ENCODE data around the gene RPL10A.

- TF ChIP-seq NFIC (IDR thresholded peaks at IDR 0.05; ENCODE audit: borderline replicate concordance): no peak
- TF ChIP-seq GABPA (IDR thresholded peaks at IDR 0.05; ENCODE audit: low read depth): no peak
- TF ChIP-seq, protein P1, sequence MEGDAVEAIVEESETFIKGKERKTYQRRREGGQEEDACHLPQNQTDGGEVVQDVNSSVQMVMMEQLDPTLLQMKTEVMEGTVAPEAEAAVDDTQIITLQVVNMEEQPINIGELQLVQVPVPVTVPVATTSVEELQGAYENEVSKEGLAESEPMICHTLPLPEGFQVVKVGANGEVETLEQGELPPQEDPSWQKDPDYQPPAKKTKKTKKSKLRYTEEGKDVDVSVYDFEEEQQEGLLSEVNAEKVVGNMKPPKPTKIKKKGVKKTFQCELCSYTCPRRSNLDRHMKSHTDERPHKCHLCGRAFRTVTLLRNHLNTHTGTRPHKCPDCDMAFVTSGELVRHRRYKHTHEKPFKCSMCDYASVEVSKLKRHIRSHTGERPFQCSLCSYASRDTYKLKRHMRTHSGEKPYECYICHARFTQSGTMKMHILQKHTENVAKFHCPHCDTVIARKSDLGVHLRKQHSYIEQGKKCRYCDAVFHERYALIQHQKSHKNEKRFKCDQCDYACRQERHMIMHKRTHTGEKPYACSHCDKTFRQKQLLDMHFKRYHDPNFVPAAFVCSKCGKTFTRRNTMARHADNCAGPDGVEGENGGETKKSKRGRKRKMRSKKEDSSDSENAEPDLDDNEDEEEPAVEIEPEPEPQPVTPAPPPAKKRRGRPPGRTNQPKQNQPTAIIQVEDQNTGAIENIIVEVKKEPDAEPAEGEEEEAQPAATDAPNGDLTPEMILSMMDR (IDR thresholded peaks at IDR 0.05): no peak
- TF ChIP-seq SIN3A (IDR thresholded peaks at IDR 0.05; ENCODE audit: borderline replicate concordance, low read depth, low read length): no peak
- no peak for TF ChIP-seq MEF2A (IDR thresholded peaks at IDR 0.05; ENCODE audit: borderline replicate concordance, low read depth)
- no peak for TF ChIP-seq EP300 (IDR thresholded peaks at IDR 0.05; ENCODE audit: borderline replicate concordance in 1 of 2, low read depth in 1 of 2, low read length in 1 of 2)
- TF ChIP-seq RAD21 (IDR thresholded peaks at IDR 0.05; ENCODE audit: low read length): no peak
- TF ChIP-seq EZH2phosphoT487 (IDR thresholded peaks at IDR 0.05; ENCODE audit: borderline replicate concordance, low read depth): no peak
- TF ChIP-seq FOXJ3 (CRISPR knock-in tag; IDR thresholded peaks at IDR 0.05): no peak
- TF ChIP-seq, protein P2, sequence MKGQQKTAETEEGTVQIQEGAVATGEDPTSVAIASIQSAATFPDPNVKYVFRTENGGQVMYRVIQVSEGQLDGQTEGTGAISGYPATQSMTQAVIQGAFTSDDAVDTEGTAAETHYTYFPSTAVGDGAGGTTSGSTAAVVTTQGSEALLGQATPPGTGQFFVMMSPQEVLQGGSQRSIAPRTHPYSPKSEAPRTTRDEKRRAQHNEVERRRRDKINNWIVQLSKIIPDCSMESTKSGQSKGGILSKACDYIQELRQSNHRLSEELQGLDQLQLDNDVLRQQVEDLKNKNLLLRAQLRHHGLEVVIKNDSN (IDR thresholded peaks at IDR 0.05; ENCODE audit: borderline replicate concordance, low read depth): no peak
Measured at GRCh38 chr6:35505999-35506412, 37.8 kb downstream of the RPL10A start.

Measured in SK-N-SH (cell line).